Parathyroid adenoma (tissue), 2 donors: ENCODE results near the gene PNMT.

ENCODE experiments used
- H2AFZ ChIP-seq: fragments of 300-600 bp; sonication (generic); one replicate; pipeline ENCODE4 v1.7.0; 2017; ENCODE audit warnings: antibody characterized with exemption, mild to moderate bottlenecking
- H3K27ac ChIP-seq: fragments of 300-600 bp; sonication (generic); one replicate; pipeline ENCODE4 v1.7.0; 2017
- H3K27me3 ChIP-seq: fragments of 300-600 bp; sonication (generic); one replicate; pipeline ENCODE4 v1.7.0; 2017; ENCODE audit warnings: low read length; ENCODE audit not compliant: control insufficient read depth, insufficient read depth
- H3K36me3 ChIP-seq: fragments of 300-600 bp; sonication (generic); one replicate; pipeline ENCODE4 v1.7.0; 2017; ENCODE audit warnings: low read length; ENCODE audit not compliant: control insufficient read depth, insufficient read depth
- H3K4me1 ChIP-seq: fragments of 300-600 bp; sonication (generic); one replicate; pipeline ENCODE4 v1.7.0; 2017; ENCODE audit warnings: control low read depth
- H3K4me2 ChIP-seq: fragments of 300-600 bp; sonication (generic); one replicate; pipeline ENCODE4 v1.7.0; 2017; ENCODE audit warnings: low read length
- H3K4me3 ChIP-seq: fragments of 300-600 bp; sonication (generic); one replicate; pipeline ENCODE4 v1.7.0; 2017; ENCODE audit warnings: low read depth, low read length
- H3K79me2 ChIP-seq: fragments of 300-600 bp; sonication (generic); one replicate; pipeline ENCODE4 v1.7.0; 2017; ENCODE audit warnings: control low read depth
- H3K9ac ChIP-seq: fragments of 300-600 bp; sonication (generic); one replicate; pipeline ENCODE4 v1.7.0; 2017; ENCODE audit warnings: mild to moderate bottlenecking
- H3K9me3 ChIP-seq: fragments of 300-600 bp; sonication (generic); one replicate; pipeline ENCODE4 v1.7.0; 2017; ENCODE audit warnings: low read length; ENCODE audit not compliant: control insufficient read depth
- CTCF ChIP-seq: fragments of 300-600 bp; sonication (generic); IDR thresholded peaks from one replicate; pipeline ENCODE4 v1.7.0; 2017; ENCODE audit warnings: antibody characterized with exemption, mild to moderate bottlenecking
- donor health status: primary hyperparathyroidism.

Gene PNMT

GRCh38 chr17:39648616-39649366 is 19.5 kb upstream of the PNMT start:
- no peak for TF ChIP-seq CTCF
- Histone ChIP-seq H3K4me2 (no peak overlapping the region), H3K36me3 (no peaks in the 10 kb centered on the region), H3K4me1 (peaks cover 17% of the 10 kb centered on the region), H3K9me3 (no peaks in the 10 kb centered on the region), H3K4me3 (no peak overlapping the region), H2AFZ (no peak overlapping the region), H3K9ac (no peak overlapping the region), H3K79me2 (peaks cover 24% of the 10 kb centered on the region), H3K27ac (no peak overlapping the region), H3K27me3 (no peaks in the 10 kb centered on the region)

- Histone ChIP-seq H3K9me3 (no peaks in the 10 kb centered on the region), H3K27ac (no peak overlapping the region), H3K4me2 (no peak overlapping the region), H2AFZ (no peak overlapping the region), H3K9ac (no peak overlapping the region), H3K4me3 (no peak overlapping the region), H3K79me2 (peaks cover 23% of the 10 kb centered on the region), H3K4me1 (peaks cover 17% of the 10 kb centered on the region), H3K36me3 (no peaks in the 10 kb centered on the region), H3K27me3 (no peaks in the 10 kb centered on the region)
- TF ChIP-seq CTCF = no peak
These were observed 18.1 kb upstream of the PNMT start for GRCh38 chr17:39650121-39650579.

- no peak for TF ChIP-seq CTCF
- peak overlapping the region; percentile 34 for H3K27ac ChIP-seq
- H3K9ac ChIP-seq = no peak overlapping the region
These were observed 16.2 kb upstream of the PNMT start for GRCh38 chr17:39651923-39652586.

GRCh38 chr17:39652587-39653315 is 15.5 kb upstream of the PNMT start:
- Histone ChIP-seq H3K4me2 (no peak overlapping the region), H3K4me1 (peaks cover 17% of the 10 kb centered on the region), H3K4me3 (no peak overlapping the region), H3K9me3 (no peaks in the 10 kb centered on the region), H3K36me3 (no peaks in the 10 kb centered on the region), H3K79me2 (peaks cover 10% of the 10 kb centered on the region), H2AFZ (no peak overlapping the region), H3K27me3 (no peaks in the 10 kb centered on the region), H3K27ac (peak overlapping the region; percentile 34), H3K9ac (no peak overlapping the region)
- TF ChIP-seq CTCF = no peak

More at GRCh38 chr17:39651923-39652586, 16.2 kb upstream of the PNMT start:
- Histone ChIP-seq H3K4me3 (no peak overlapping the region), H3K4me2 (no peak overlapping the region), H3K9me3 (no peaks in the 10 kb centered on the region), H2AFZ (no peak overlapping the region), H3K4me1 (peaks cover 17% of the 10 kb centered on the region), H3K36me3 (no peaks in the 10 kb centered on the region), H3K27me3 (no peaks in the 10 kb centered on the region), H3K79me2 (peaks cover 13% of the 10 kb centered on the region)
